C4-2B (cell line): ENCODE measurements around the gene GFPT1.

Experiments
- CTCF ChIP-seq: fragments of 450-650 bp; conservative IDR thresholded peaks from 2 replicates; pipeline ENCODE4 v1.5.1; 2017; ENCODE audit warnings: mild to moderate bottlenecking
- ZFX ChIP-seq: fragments of 450-650 bp; IDR thresholded peaks from 2 replicates; pipeline ENCODE4 v1.6.1; 2017

- TF ChIP-seq CTCF (no peak), ZFX (no peak)
Observed at GRCh38 chr2:69400121-69400520, 13.1 kb upstream of the GFPT1 start.
